OCI-LY3 (cell line): ENCODE data around the gene OR1F1.

Experiments
- EZH2phosphoT487 ChIP-seq: fragments of 200-600 bp; shearing (Covaris generic); IDR thresholded peaks from 2 replicates; pipeline ENCODE4 v1.6.1; 2018; ENCODE audit warnings: antibody characterized with exemption, mixed run types, low read depth
- TF ChIP-seq, protein P1 (sequence below): fragments of 200-600, 300-600 bp; sonication (generic); IDR thresholded peaks from 2 replicates; pipeline ENCODE4 v1.5.1; 2014; ENCODE audit warnings: antibody characterized with exemption, low read length, low read depth

DNA sequence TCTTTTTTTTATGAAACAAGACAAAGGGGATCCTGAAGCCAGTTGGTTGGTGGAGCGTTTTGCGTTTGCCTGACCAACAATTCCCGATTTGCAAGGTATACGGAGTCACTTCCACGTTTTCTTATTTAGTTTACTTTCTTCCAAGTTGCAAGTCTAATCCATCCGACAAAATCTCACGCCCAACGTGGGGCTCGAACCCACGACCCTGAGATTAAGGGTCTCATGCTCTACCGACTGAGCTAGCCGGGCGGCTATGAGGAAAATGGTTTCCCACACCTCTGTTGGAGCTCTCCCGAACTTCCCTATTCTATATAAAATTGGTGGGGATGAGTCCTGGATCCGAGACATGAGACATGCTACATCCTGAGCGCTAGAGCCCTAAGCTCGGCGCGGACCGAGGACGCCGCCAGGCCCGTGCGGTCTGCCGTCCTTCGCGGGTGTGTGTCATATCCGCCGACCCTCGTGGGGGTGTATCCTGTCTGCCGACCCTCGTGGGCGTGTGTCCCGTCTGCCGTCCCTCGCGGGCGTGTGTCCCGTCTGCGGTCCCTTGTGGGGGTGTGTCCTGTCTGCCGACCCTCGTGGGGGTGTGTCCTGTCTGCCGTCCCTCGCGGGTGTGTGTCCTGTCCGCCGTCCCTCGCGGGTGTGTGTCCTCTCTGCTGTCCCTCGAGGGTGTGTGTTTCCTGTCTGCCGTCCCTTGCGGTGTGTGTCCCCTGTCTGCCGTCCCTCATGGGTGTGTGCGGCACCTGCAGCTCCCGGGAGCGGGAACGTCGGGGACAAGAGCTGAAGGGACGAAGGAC is 30.6 kb upstream of the OR1F1 start:
- TF ChIP-seq, protein P1, sequence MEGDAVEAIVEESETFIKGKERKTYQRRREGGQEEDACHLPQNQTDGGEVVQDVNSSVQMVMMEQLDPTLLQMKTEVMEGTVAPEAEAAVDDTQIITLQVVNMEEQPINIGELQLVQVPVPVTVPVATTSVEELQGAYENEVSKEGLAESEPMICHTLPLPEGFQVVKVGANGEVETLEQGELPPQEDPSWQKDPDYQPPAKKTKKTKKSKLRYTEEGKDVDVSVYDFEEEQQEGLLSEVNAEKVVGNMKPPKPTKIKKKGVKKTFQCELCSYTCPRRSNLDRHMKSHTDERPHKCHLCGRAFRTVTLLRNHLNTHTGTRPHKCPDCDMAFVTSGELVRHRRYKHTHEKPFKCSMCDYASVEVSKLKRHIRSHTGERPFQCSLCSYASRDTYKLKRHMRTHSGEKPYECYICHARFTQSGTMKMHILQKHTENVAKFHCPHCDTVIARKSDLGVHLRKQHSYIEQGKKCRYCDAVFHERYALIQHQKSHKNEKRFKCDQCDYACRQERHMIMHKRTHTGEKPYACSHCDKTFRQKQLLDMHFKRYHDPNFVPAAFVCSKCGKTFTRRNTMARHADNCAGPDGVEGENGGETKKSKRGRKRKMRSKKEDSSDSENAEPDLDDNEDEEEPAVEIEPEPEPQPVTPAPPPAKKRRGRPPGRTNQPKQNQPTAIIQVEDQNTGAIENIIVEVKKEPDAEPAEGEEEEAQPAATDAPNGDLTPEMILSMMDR = no peak
- TF ChIP-seq EZH2phosphoT487 = no peak
